IMR-90 (cell line): ENCODE data around the gene MRFAP1L1. TPM values are rescaled to one million over a fixed set of nuclear protein-coding genes. Genes with fewer than 3 reads are reported as not detected.

Experiments used
- ATAC-seq: fragments of 200-7000 bp; cut with Tn5 transposase; 2 replicates; pipeline ENCODE4 v1.9.1; 2020; ENCODE audit warnings: low read depth, mild to moderate bottlenecking, moderate library complexity
- BruUV-seq: library from RNA; stranded (reverse); fragments of 400-500 nt; replicated peaks from 2 replicates; lab custom pipeline; 2021; lab: Mats Ljungman, UMichigan
- CTCF ChIA-PET: fragments of 300-600 bp; formaldehyde crosslinking; extraction: SDS; loops from one replicate; lab custom pipeline; 2021; ENCODE audit warnings: antibody characterized with exemption; lab: Yijun Ruan, JAX
- POLR2A ChIA-PET: fragments of 300-600 bp; sonication (Branson Sonifier 250); formaldehyde crosslinking; loops from one replicate; lab custom pipeline; 2022; ENCODE audit warnings: antibody characterized with exemption; ENCODE audit not compliant: unreplicated experiment; lab: Charles Lee
- DNase-seq: peaks from one replicate; pipeline ENCODE4 v3.0.0; 2013
- H2AFZ ChIP-seq: replicated peaks from 2 replicates; pipeline ENCODE3; 2013; ENCODE audit warnings: low read length, mild to moderate bottlenecking; ENCODE audit not compliant: poor library complexity
- H2AK5ac ChIP-seq: 2 replicates; pipeline ENCODE4 v1.6.1; 2013; ENCODE audit warnings: low read depth, low read length, inconsistent platforms
- H2AK9ac ChIP-seq: replicated peaks from 2 replicates; pipeline ENCODE3; 2013; ENCODE audit warnings: mild to moderate bottlenecking, low read depth, low read length, moderate library complexity; ENCODE audit not compliant: poor library complexity
- H2BK120ac ChIP-seq: 2 replicates; pipeline ENCODE4 v1.6.1; 2013; ENCODE audit warnings: low read depth, low read length, inconsistent platforms
- H2BK15ac ChIP-seq: 3 replicates; pipeline ENCODE4 v1.6.1; 2013; ENCODE audit warnings: low read depth, low read length, inconsistent platforms
- H2BK20ac ChIP-seq: 2 replicates; pipeline ENCODE4 v1.6.1; 2013; ENCODE audit warnings: low read depth, mild to moderate bottlenecking, inconsistent platforms, low read length, moderate library complexity
- H2BK5ac ChIP-seq: 2 replicates; pipeline ENCODE4 v1.6.1; 2013; ENCODE audit warnings: mild to moderate bottlenecking, low read depth, low read length, inconsistent platforms; ENCODE audit not compliant: poor library complexity, severe bottlenecking
- H3K14ac ChIP-seq: replicated peaks from 2 replicates; pipeline ENCODE4 v1.6.1; 2013; ENCODE audit warnings: low read depth, low read length, inconsistent platforms
- H3K18ac ChIP-seq: 2 replicates; pipeline ENCODE4 v1.6.1; 2013; ENCODE audit warnings: low read depth, low read length, control low read depth
- H3K23ac ChIP-seq: 2 replicates; pipeline ENCODE4 v1.6.1; 2013; ENCODE audit warnings: low read depth, low read length, inconsistent platforms
- H3K27ac ChIP-seq: 2 replicates; pipeline ENCODE4 v1.5.1; 2013; ENCODE audit warnings: mild to moderate bottlenecking, control low read depth, low read length; ENCODE audit not compliant: insufficient read depth
- H3K27me3 ChIP-seq: 2 replicates; pipeline ENCODE4 v1.6.1; 2013; ENCODE audit warnings: low read length; ENCODE audit not compliant: control insufficient read depth, insufficient read depth
- H3K36me3 ChIP-seq: 2 replicates; pipeline ENCODE4 v1.6.1; 2013; ENCODE audit warnings: low read length, mixed read lengths; ENCODE audit not compliant: control insufficient read depth, insufficient read depth
- H3K4ac ChIP-seq: 2 replicates; pipeline ENCODE4 v1.6.1; 2013; ENCODE audit warnings: low read depth, low read length, inconsistent platforms
- H3K4me1 ChIP-seq: 2 replicates; pipeline ENCODE4 v1.6.1; 2013; ENCODE audit warnings: low read length, mixed read lengths; ENCODE audit not compliant: control insufficient read depth, insufficient read depth
- H3K4me2 ChIP-seq: 2 replicates; pipeline ENCODE4 v1.6.1; 2013; ENCODE audit warnings: low read depth, mild to moderate bottlenecking, control low read depth, low read length, moderate library complexity
- H3K4me3 ChIP-seq: 2 replicates; pipeline ENCODE4 v1.5.1; 2013; ENCODE audit warnings: low read depth, mild to moderate bottlenecking, control low read depth, low read length, moderate library complexity; ENCODE audit not compliant: insufficient read depth
- H3K56ac ChIP-seq: 2 replicates; pipeline ENCODE4 v1.6.1; 2013; ENCODE audit warnings: low read length, inconsistent platforms; ENCODE audit not compliant: insufficient read depth; ENCODE audit errors: extremely low read depth
- H3K79me1 ChIP-seq, 2 experiments: 2 replicates each; pipeline ENCODE4 v1.6.1; 2013; ENCODE audit warnings: low read length in 2 of 2, inconsistent platforms in 1 of 2, low read depth in 1 of 2
- H3K9ac ChIP-seq: 2 replicates; pipeline ENCODE4 v1.6.1; 2013; ENCODE audit warnings: low read depth, low read length, control low read depth
- H3K9me1 ChIP-seq: 2 replicates; pipeline ENCODE4 v1.6.1; 2013; ENCODE audit warnings: low read length, inconsistent platforms; ENCODE audit not compliant: insufficient read depth
- H3K9me3 ChIP-seq: 2 replicates; pipeline ENCODE4 v1.6.1; 2013; ENCODE audit warnings: low read length; ENCODE audit not compliant: control insufficient read depth, insufficient read depth
- H4K20me1 ChIP-seq: 2 replicates; pipeline ENCODE4 v1.6.1; 2013; ENCODE audit warnings: low read length, inconsistent platforms; ENCODE audit not compliant: insufficient read depth
- H4K5ac ChIP-seq: 2 replicates; pipeline ENCODE4 v1.6.1; 2013; ENCODE audit warnings: mild to moderate bottlenecking, low read depth, low read length, control low read depth
- H4K8ac ChIP-seq, 2 experiments: 2 replicates each; pipeline ENCODE4 v1.6.1; 2013; ENCODE audit warnings: low read depth in 2 of 2, low read length in 2 of 2, control low read depth in 1 of 2, inconsistent platforms in 1 of 2
- H4K91ac ChIP-seq: 2 replicates; pipeline ENCODE4 v1.6.1; 2013; ENCODE audit warnings: low read depth, low read length, inconsistent platforms; ENCODE audit not compliant: insufficient read depth
- BHLHE40 ChIP-seq: fragments of 150-350 bp; IDR thresholded peaks from 2 replicates; pipeline ENCODE4 v1.6.1; 2016; ENCODE audit warnings: mild to moderate bottlenecking, low read depth, low read length
- CHD1 ChIP-seq: IDR thresholded peaks from 2 replicates; pipeline ENCODE4 v1.6.1; 2012; ENCODE audit warnings: low read depth, low read length, improper control_type of control experiment
- ELK1 ChIP-seq: fragments of 150-350 bp; IDR thresholded peaks from 2 replicates; pipeline ENCODE4 v1.6.1; 2016; ENCODE audit warnings: low read depth, mild to moderate bottlenecking, low read length, moderate library complexity, borderline replicate concordance
- MAFK ChIP-seq: IDR thresholded peaks from 2 replicates; pipeline ENCODE4 v1.6.1; 2012; ENCODE audit warnings: low read depth, low read length, improper control_type of control experiment
- MXI1 ChIP-seq: IDR thresholded peaks from 2 replicates; pipeline ENCODE4 v1.6.1; 2012; ENCODE audit warnings: low read depth, mild to moderate bottlenecking, low read length, moderate library complexity, borderline replicate concordance
- NFE2L2 ChIP-seq: fragments of 150-350 bp; IDR thresholded peaks from 2 replicates; pipeline ENCODE4 v1.6.1; 2016; ENCODE audit warnings: low read depth, mild to moderate bottlenecking, low read length
- RAD21 ChIP-seq: IDR thresholded peaks from 2 replicates; pipeline ENCODE4 v1.6.1; 2012; ENCODE audit warnings: low read length, improper control_type of control experiment
- RCOR1 ChIP-seq: IDR thresholded peaks from 2 replicates; pipeline ENCODE4 v1.6.1; 2012; ENCODE audit warnings: mild to moderate bottlenecking, low read length, improper control_type of control experiment; ENCODE audit not compliant: insufficient replicate concordance
- RFX5 ChIP-seq: IDR thresholded peaks from 2 replicates; pipeline ENCODE4 v1.8.0; 2012; ENCODE audit warnings: low read depth, mild to moderate bottlenecking, low read length, moderate library complexity
- USF2 ChIP-seq: fragments of 150-350 bp; IDR thresholded peaks from 2 replicates; pipeline ENCODE4 v1.6.1; 2017; ENCODE audit warnings: mild to moderate bottlenecking, antibody characterized with exemption, low read length, low read depth
- WGBS, 2 experiments: methylation state at CpG; one replicate each; pipeline versions ENCODE4 v1.1.5 to v1.1.7; 2013; ENCODE audit warnings: missing lambda C conversion rate in 2 of 2; ENCODE audit not compliant: insufficient read length in 1 of 2; ENCODE audit errors: extremely low coverage in 2 of 2; 5-methylcytosine and 5-hydroxymethylcytosine counted together
- dilution Hi-C: fragments of 300-500 bp; cut with HindIII; formaldehyde crosslinking; loops from one replicate; pipeline ENCODE4 v1.14.3; 2018; ENCODE audit warnings: low sequenced_read_pairs; ENCODE audit not compliant: unreplicated experiment
- in situ Hi-C: fragments of 300-500 bp; cut with MboI; formaldehyde crosslinking; loops from 3 replicates; pipeline ENCODE4 v1.14.3; 2019; ENCODE audit warnings: low sequenced_read_pairs, inconsistent platforms, mixed read lengths
- intact Hi-C: fragments of 100-400 bp; cut with micrococcal nuclease; formaldehyde crosslinking; loops from 2 replicates; pipeline ENCODE4 v1.10.0; 2022
- polyA plus RNA-seq, 3 experiments: library from polyadenylated mRNA; depleted of rRNA; stranded (reverse); fragments of >200 nt; gene quantifications; 2 replicates each; pipeline ENCODE4 v1.2.3, GENCODE V29; 2012; ENCODE audit warnings: low replicate concordance in 1 of 3
- total RNA-seq: library from RNA; depleted of rRNA; stranded (reverse); fragments of >200 nt; gene quantifications from 2 replicates; pipeline ENCODE4 v1.2.3, GENCODE V29; 2012

MRFAP1L1 gene
- total and polyA plus RNA-seq, 2 of the 4 experiments (the other 2 are of a cell fraction) = 31.7 to 47.0 TPM

GRCh38 chr4:6746721-6747293 is 37.1 kb upstream of the MRFAP1L1 start:
- Histone ChIP-seq H2BK5ac (no peak overlapping the region), H3K18ac (no peak overlapping the region), H3K23ac (no peak overlapping the region), H2BK20ac (no peak overlapping the region), H3K36me3 (no peaks in the 10 kb centered on the region), H2AK5ac (no peak overlapping the region), H3K4me2 (no peak overlapping the region), H2BK120ac (no peak overlapping the region), H3K79me1 (no peaks in the 10 kb centered on the region), H3K9ac (no peak overlapping the region), H2AFZ (no peak overlapping the region), H3K56ac (no peak overlapping the region), H3K27me3 (peaks cover 5% of the 10 kb centered on the region), H4K5ac (no peak overlapping the region), H2BK15ac (no peak overlapping the region), H4K8ac (no peak overlapping the region), H2AK9ac (no peak overlapping the region), H4K20me1 (no peaks in the 10 kb centered on the region), H4K91ac (no peak overlapping the region), H3K4me1 (peaks cover 8% of the 10 kb centered on the region), H3K4me3 (no peak overlapping the region), H3K9me3 (no peaks in the 10 kb centered on the region), H3K14ac (no peak overlapping the region), H3K27ac (no peak overlapping the region), H3K4ac (no peak overlapping the region), H3K9me1 (no peaks in the 10 kb centered on the region; the same call in 1 of the 2 replicates)
- 60% methylated on average over 16 of the region's 20 CpGs; no CpG with 5 or more reads in 1 of the 2 experiments for WGBS, 2 experiments
- ATAC-seq (no peak), DNase-seq (no peak)
- ChIA-PET CTCF (no interaction called here), POLR2A (no interaction called here)
- in situ Hi-C loops = no loop called here
- no peak for TF ChIP-seq CHD1
- no peak for TF ChIP-seq RCOR1
- TF ChIP-seq MXI1 = no peak
- no peak for TF ChIP-seq RFX5
- no peak for TF ChIP-seq USF2
- no peak for TF ChIP-seq RAD21
- no peak for TF ChIP-seq NFE2L2
- no peak for TF ChIP-seq MAFK
- TF ChIP-seq BHLHE40 = no peak
- no peak for TF ChIP-seq ELK1
- intact Hi-C loops = no loop called here
- dilution Hi-C loops = no loop called here
- no TSS peak for BruUV-seq
